ENCODE measurements around the gene ADPRH. TPM values are rescaled to one million over a fixed set of nuclear protein-coding genes. Genes with fewer than 3 reads are reported as not detected.

Gene ADPRH
- total RNA-seq, 1 donor, result 7.2 TPM

DNA sequence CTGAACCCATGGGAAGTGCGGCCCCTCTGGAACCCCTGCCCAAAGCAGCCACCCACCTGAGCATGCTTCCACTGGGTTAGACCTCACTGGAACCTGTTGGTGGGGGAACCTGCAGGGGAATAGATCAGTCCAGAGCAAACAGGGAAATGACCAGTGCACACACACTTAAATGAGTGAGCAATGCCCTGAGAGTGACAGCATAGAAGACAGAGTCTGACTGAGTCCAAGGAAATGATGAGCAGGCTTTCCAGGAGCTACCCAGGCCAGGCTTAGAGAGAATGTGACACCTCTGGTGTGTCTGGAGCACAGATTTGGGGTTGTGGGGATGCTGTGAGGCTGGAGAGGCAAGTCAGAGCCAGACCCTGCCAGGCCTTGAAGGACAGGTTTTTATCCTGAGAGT, 46.9 kb downstream of the ADPRH start:
- H4K20me1 ChIP-seq (ENCODE audit: insufficient read depth, low read length), result no peaks in the 10 kb centered on the region
- no peak overlapping the region for H3K4me2 ChIP-seq (ENCODE audit: insufficient read depth, low read length)
- no peak overlapping the region for H2AFZ ChIP-seq (ENCODE audit: low read length)
- no peak for TF ChIP-seq CTCF (IDR thresholded peaks at IDR 0.05; ENCODE audit: extremely low read depth, low read depth, low read length)
- no peaks in the 10 kb centered on the region for H3K79me2 ChIP-seq (ENCODE audit: insufficient read depth, low read length)
- H3K9me3 ChIP-seq (ENCODE audit: low read depth, low read length), result no peaks in the 10 kb centered on the region
- H3K4me1 ChIP-seq (ENCODE audit: insufficient read depth, low read length), result peaks cover 31% of the 10 kb centered on the region
- H3K36me3 ChIP-seq (ENCODE audit: insufficient read depth, low read length), result no peaks in the 10 kb centered on the region
- H3K27me3 ChIP-seq (ENCODE audit: insufficient read depth, low read length), result no peaks in the 10 kb centered on the region
- no peak overlapping the region for H3K27ac ChIP-seq (ENCODE audit: low read depth, low read length)
- no peak overlapping the region for H3K4me3 ChIP-seq (ENCODE audit: insufficient read depth, low read length)
- no peak for DNase-seq (ENCODE audit: insufficient read length, low spot score, missing footprints)

DNA sequence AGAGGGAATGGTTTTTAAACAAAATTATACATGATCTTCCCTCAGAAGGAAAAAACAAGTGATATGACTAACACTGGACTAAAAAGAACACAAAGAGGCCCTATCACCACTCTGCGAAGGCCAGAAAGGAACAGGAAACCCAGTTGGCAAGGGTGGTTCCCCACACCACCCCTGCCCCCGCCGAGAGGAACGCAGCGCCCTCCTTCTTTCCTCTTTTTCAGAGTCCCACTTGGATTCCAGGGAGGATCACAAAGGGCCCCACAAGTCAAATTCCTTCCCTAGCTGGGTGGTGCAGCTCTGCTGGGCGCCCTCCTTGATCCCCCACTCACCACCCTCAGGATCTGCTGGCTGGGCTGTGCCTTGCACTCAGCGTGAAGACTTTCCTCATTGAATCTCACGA, 48.2 kb downstream of the ADPRH start:
- Histone ChIP-seq H3K9me3 (ENCODE audit: low read depth, low read length) (no peaks in the 10 kb centered on the region), H4K20me1 (ENCODE audit: insufficient read depth, low read length) (no peaks in the 10 kb centered on the region), H3K79me2 (ENCODE audit: insufficient read depth, low read length) (no peaks in the 10 kb centered on the region), H3K4me2 (ENCODE audit: insufficient read depth, low read length) (no peak overlapping the region), H3K36me3 (ENCODE audit: insufficient read depth, low read length) (no peaks in the 10 kb centered on the region), H3K27ac (ENCODE audit: low read depth, low read length) (no peak overlapping the region), H3K4me3 (ENCODE audit: insufficient read depth, low read length) (no peak overlapping the region), H2AFZ (ENCODE audit: low read length) (no peak overlapping the region), H3K27me3 (ENCODE audit: insufficient read depth, low read length) (no peaks in the 10 kb centered on the region), H3K4me1 (ENCODE audit: insufficient read depth, low read length) (peaks cover 36% of the 10 kb centered on the region)
- peak; percentile 51 for DNase-seq (ENCODE audit: insufficient read length, low spot score, missing footprints)
- no peak for TF ChIP-seq CTCF (IDR thresholded peaks at IDR 0.05; ENCODE audit: extremely low read depth, low read depth, low read length)

- Histone ChIP-seq H3K4me2 (ENCODE audit: insufficient read depth, low read length) (no peak overlapping the region), H2AFZ (ENCODE audit: low read length) (no peak overlapping the region), H4K20me1 (ENCODE audit: insufficient read depth, low read length) (no peaks in the 10 kb centered on the region), H3K4me1 (ENCODE audit: insufficient read depth, low read length) (peaks cover 36% of the 10 kb centered on the region), H3K79me2 (ENCODE audit: insufficient read depth, low read length) (no peaks in the 10 kb centered on the region), H3K9me3 (ENCODE audit: low read depth, low read length) (no peaks in the 10 kb centered on the region), H3K36me3 (ENCODE audit: insufficient read depth, low read length) (no peaks in the 10 kb centered on the region), H3K27me3 (ENCODE audit: insufficient read depth, low read length) (no peaks in the 10 kb centered on the region), H3K27ac (ENCODE audit: low read depth, low read length) (no peak overlapping the region), H3K4me3 (ENCODE audit: insufficient read depth, low read length) (no peak overlapping the region)
- TF ChIP-seq CTCF (IDR thresholded peaks at IDR 0.05; ENCODE audit: extremely low read depth, low read depth, low read length), result no peak
- no peak for DNase-seq (ENCODE audit: insufficient read length, low spot score, missing footprints)
These were observed 49.1 kb downstream of the ADPRH start for GRCh38 chr3:119628390-119628789.

DNA sequence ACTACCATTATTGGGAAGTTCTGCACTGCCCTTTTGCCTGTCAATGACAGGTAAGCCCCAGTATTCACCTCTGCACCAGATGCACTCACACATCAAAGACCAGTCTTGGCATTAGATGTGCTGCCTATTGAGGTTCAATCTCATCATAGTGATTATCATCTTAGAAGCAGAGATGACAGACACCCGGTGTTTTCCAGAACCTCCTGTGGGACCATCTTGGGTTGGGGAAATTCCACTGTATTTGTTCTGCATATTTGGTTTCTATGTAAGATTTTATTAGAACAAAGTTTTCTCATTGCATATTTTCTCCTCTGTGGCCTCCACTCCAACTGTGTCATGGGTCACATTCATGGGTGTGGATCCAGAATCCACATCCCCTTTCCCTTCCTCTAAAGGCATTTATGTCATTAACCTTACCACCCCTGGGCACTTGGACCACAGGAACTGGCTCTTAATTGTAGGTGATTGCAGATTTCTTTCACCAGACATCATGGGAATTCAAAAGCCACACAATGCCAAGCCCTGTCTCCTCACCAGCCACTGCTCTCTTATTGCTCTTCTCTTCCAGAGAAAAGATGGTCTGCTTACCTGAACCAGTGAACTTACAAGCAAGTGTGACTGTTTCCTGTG, 49.6 kb downstream of the ADPRH start:
- H2AFZ ChIP-seq (ENCODE audit: low read length), result peak overlapping the region; percentile 11
- H3K4me3 ChIP-seq (ENCODE audit: insufficient read depth, low read length), result no peak overlapping the region
- peak overlapping the region; percentile 42 for H3K27ac ChIP-seq (ENCODE audit: low read depth, low read length)
- H4K20me1 ChIP-seq (ENCODE audit: insufficient read depth, low read length), result no peaks in the 10 kb centered on the region
- H3K79me2 ChIP-seq (ENCODE audit: insufficient read depth, low read length), result no peaks in the 10 kb centered on the region
- H3K9me3 ChIP-seq (ENCODE audit: low read depth, low read length), result no peaks in the 10 kb centered on the region
- no peaks in the 10 kb centered on the region for H3K27me3 ChIP-seq (ENCODE audit: insufficient read depth, low read length)
- H3K4me2 ChIP-seq (ENCODE audit: insufficient read depth, low read length), result peak overlapping the region; percentile 11
- peaks cover 36% of the 10 kb centered on the region for H3K4me1 ChIP-seq (ENCODE audit: insufficient read depth, low read length)
- DNase-seq (ENCODE audit: insufficient read length, low spot score, missing footprints), result peak; percentile 43
- no peaks in the 10 kb centered on the region for H3K36me3 ChIP-seq (ENCODE audit: insufficient read depth, low read length)
- TF ChIP-seq CTCF (IDR thresholded peaks at IDR 0.05; ENCODE audit: extremely low read depth, low read depth, low read length), result no peak
